Nephron progenitor cell (in vitro differentiated cells): Measurements from ENCODE around the gene PRKRIP1.

Source experiments
- DNase-seq: peaks from one replicate; pipeline ENCODE4 v3.0.0; 2021
- H3K27ac Mint-ChIP-seq: 2 replicates; pipeline ENCODE4 v1.8.0; 2021; ENCODE audit warnings: mild to moderate bottlenecking, moderate library complexity, mixed read lengths
- H3K27me3 Mint-ChIP-seq: 2 replicates; pipeline ENCODE4 v1.8.0; 2021; ENCODE audit warnings: mild to moderate bottlenecking, low read depth, mixed read lengths; ENCODE audit not compliant: poor library complexity
- H3K36me3 Mint-ChIP-seq: 2 replicates; pipeline ENCODE4 v1.8.0; 2021; ENCODE audit warnings: low read depth, mixed read lengths
- H3K4me1 Mint-ChIP-seq: 2 replicates; pipeline ENCODE4 v1.8.0; 2021; ENCODE audit warnings: mixed read lengths
- H3K4me3 Mint-ChIP-seq: 2 replicates; pipeline ENCODE4 v1.8.0; 2021; ENCODE audit warnings: mild to moderate bottlenecking, moderate library complexity, mixed read lengths
- H3K9me3 Mint-ChIP-seq: 2 replicates; pipeline ENCODE4 v1.8.0; 2021; ENCODE audit warnings: mild to moderate bottlenecking, moderate library complexity, mixed read lengths
- TF ChIP-seq, protein P1 (sequence below): fragments of 200-600 bp; sonication (generic); IDR thresholded peaks from 2 replicates; pipeline ENCODE4 v1.5.0; 2021; ENCODE audit warnings: antibody characterized with exemption

Gene PRKRIP1

GRCh38 chr7:102421706-102422240 is 25.6 kb downstream of the PRKRIP1 start:
- Mint-ChIP-seq H3K36me3 (peaks cover 63% of the 10 kb centered on the region), H3K27me3 (no peaks in the 10 kb centered on the region), H3K4me1 (peaks cover 32% of the 10 kb centered on the region), H3K4me3 (no peak overlapping the region), H3K9me3 (no peaks in the 10 kb centered on the region), H3K27ac (no peak overlapping the region)
- TF ChIP-seq, protein P1, sequence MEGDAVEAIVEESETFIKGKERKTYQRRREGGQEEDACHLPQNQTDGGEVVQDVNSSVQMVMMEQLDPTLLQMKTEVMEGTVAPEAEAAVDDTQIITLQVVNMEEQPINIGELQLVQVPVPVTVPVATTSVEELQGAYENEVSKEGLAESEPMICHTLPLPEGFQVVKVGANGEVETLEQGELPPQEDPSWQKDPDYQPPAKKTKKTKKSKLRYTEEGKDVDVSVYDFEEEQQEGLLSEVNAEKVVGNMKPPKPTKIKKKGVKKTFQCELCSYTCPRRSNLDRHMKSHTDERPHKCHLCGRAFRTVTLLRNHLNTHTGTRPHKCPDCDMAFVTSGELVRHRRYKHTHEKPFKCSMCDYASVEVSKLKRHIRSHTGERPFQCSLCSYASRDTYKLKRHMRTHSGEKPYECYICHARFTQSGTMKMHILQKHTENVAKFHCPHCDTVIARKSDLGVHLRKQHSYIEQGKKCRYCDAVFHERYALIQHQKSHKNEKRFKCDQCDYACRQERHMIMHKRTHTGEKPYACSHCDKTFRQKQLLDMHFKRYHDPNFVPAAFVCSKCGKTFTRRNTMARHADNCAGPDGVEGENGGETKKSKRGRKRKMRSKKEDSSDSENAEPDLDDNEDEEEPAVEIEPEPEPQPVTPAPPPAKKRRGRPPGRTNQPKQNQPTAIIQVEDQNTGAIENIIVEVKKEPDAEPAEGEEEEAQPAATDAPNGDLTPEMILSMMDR: no peak
- DNase-seq: no peak

GRCh38 chr7:102424129-102424551 is 28.0 kb downstream of the PRKRIP1 start:
- H3K27ac Mint-ChIP-seq: peak overlapping the region; percentile 98
- peaks cover 64% of the 10 kb centered on the region for H3K36me3 Mint-ChIP-seq
- H3K9me3 Mint-ChIP-seq: no peaks in the 10 kb centered on the region
- TF ChIP-seq, protein P1: no peak
- peak; percentile 22 for DNase-seq
- H3K4me1 Mint-ChIP-seq: peaks cover 27% of the 10 kb centered on the region
- H3K27me3 Mint-ChIP-seq: no peaks in the 10 kb centered on the region
- H3K4me3 Mint-ChIP-seq: peak overlapping the region; percentile 41

DNA sequence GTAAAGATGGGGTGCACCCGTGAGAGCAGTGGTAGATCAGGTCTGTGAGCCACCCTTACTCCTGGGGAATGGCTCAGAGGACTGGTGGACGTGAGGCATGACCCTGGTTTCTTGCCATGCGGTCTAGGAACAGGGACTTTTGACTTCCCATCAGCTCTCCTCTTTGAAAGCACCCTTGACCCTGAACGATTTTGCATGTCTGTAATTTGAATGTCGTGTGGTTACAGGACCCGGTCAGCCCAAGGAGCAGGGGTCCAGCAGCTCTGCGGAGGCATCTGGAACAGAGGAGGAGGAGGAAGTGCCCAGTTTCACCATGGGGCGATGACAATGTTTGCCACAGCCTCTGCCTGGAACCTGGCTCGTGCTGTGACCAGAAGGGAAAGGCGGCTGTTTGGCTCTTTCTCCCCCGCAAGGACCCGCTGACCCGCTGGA is 28.6 kb downstream of the PRKRIP1 start:
- H3K27me3 Mint-ChIP-seq: no peaks in the 10 kb centered on the region
- H3K27ac Mint-ChIP-seq: peak overlapping the region; percentile 98

DNA sequence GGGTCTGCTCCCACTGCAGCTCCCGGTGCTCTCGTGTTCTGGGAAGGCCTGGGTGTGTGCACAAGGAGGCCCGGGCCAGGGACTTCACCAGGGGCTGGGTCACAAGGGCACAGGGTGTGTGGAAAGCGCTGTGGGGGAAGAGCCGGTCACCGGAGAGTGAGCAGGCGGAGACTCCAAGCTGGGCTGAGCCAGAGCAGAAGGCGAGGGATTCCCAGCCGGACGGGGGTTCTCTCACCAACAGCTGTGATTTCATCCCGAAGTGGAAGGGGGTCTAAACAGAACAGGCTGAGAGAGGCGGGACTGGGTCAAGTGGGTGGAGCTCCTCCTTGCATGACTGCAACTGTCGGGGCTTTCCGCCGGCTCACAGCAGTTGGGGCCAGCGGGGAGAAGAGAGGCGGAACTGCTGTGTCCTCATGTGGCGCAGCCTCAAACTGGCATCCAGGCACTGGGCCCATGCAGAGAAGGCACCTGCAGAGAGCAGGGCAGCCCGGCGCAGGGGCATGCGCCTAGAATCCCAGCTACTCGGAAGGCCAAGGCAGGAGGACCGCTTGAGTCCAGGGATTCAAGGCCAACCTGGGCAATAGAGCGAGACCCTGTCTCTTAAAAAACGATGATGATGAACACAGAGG is 29.6 kb downstream of the PRKRIP1 start:
- H3K27me3 Mint-ChIP-seq: no peaks in the 10 kb centered on the region
- peak overlapping the region; percentile 93 for H3K27ac Mint-ChIP-seq
- H3K9me3 Mint-ChIP-seq: no peaks in the 10 kb centered on the region
- peaks cover 38% of the 10 kb centered on the region for H3K4me1 Mint-ChIP-seq
- peaks cover 48% of the 10 kb centered on the region for H3K36me3 Mint-ChIP-seq
- TF ChIP-seq, protein P1: no peak
- peak; percentile 53 for DNase-seq
- no peak overlapping the region for H3K4me3 Mint-ChIP-seq

More for the DNA sequence above, 28.6 kb downstream of the PRKRIP1 start:
- TF ChIP-seq, protein P1: no peak
- Mint-ChIP-seq H3K4me1 (peaks cover 32% of the 10 kb centered on the region), H3K9me3 (no peaks in the 10 kb centered on the region), H3K4me3 (peak overlapping the region; percentile 36), H3K36me3 (peaks cover 58% of the 10 kb centered on the region)
- DNase-seq: no peak

DNA sequence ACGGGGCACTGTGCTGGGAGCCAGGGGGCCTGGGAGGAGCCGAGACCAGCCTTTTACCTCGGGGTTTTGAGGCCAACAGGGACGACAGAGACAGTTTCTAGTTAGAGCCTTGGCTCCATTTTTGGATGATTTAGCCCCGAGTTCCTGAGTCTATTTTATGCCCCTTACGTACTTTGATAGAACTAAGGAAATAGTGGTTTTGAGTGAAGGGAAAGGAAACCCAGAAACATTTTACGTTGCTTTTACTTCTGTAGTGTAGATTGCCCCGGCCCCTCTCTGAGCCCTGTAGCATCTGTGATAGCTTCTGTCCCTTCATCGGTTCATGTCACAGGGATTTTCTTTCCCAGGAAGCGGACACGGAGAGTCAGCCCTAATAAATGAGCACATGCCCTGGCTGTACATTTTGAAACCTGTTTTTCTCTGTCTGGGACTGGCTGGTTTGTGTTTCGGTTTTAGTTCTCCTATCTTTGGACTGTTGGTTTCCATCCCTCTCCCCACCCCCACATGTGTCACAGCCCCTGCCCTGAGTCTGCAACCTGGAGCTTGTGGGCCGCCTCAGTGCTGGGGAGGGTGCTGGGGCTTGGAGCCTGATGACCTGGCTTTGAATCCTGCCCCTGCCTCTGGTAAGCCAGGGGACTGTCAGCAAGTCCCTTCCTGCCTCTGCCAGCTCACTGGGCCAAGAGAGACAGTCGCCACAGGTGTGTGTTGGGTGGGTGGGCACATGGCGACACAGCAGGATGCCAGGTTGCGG is 30.3 kb downstream of the PRKRIP1 start:
- no peak for DNase-seq
- H3K36me3 Mint-ChIP-seq: peaks cover 43% of the 10 kb centered on the region
- peaks cover 45% of the 10 kb centered on the region for H3K4me1 Mint-ChIP-seq
- no peaks in the 10 kb centered on the region for H3K27me3 Mint-ChIP-seq
- no peak overlapping the region for H3K4me3 Mint-ChIP-seq
- TF ChIP-seq, protein P1: no peak
- peak overlapping the region; percentile 93 for H3K27ac Mint-ChIP-seq
- H3K9me3 Mint-ChIP-seq: no peaks in the 10 kb centered on the region
